IMR-90 (cell line): Measurements from ENCODE around the gene GAS6. TPM values are rescaled to one million over a fixed set of nuclear protein-coding genes. Genes with fewer than 3 reads are reported as not detected.
A peak's percentile ranks its signal among the peaks of the same experiment; 100 is the strongest.

Source experiments
- ATAC-seq: fragments of 200-7000 bp; cut with Tn5 transposase; 2 replicates; pipeline ENCODE4 v1.9.1; 2020; ENCODE audit warnings: low read depth, mild to moderate bottlenecking, moderate library complexity
- BruUV-seq: library from RNA; stranded (reverse); fragments of 400-500 nt; replicated peaks from 2 replicates; lab custom pipeline; 2021; lab: Mats Ljungman, UMichigan
- CTCF ChIA-PET: fragments of 300-600 bp; formaldehyde crosslinking; extraction: SDS; loops from one replicate; lab custom pipeline; 2021; ENCODE audit warnings: antibody characterized with exemption; lab: Yijun Ruan, JAX
- POLR2A ChIA-PET: fragments of 300-600 bp; sonication (Branson Sonifier 250); formaldehyde crosslinking; loops from one replicate; lab custom pipeline; 2022; ENCODE audit warnings: antibody characterized with exemption; ENCODE audit not compliant: unreplicated experiment; lab: Charles Lee
- DNase-seq: peaks from one replicate; pipeline ENCODE4 v3.0.0; 2013
- H2AFZ ChIP-seq: replicated peaks from 2 replicates; pipeline ENCODE3; 2013; ENCODE audit warnings: low read length, mild to moderate bottlenecking; ENCODE audit not compliant: poor library complexity
- H2AK5ac ChIP-seq: 2 replicates; pipeline ENCODE4 v1.6.1; 2013; ENCODE audit warnings: low read depth, low read length, inconsistent platforms
- H2AK9ac ChIP-seq: replicated peaks from 2 replicates; pipeline ENCODE3; 2013; ENCODE audit warnings: mild to moderate bottlenecking, low read depth, low read length, moderate library complexity; ENCODE audit not compliant: poor library complexity
- H2BK120ac ChIP-seq: 2 replicates; pipeline ENCODE4 v1.6.1; 2013; ENCODE audit warnings: low read depth, low read length, inconsistent platforms
- H2BK15ac ChIP-seq: 3 replicates; pipeline ENCODE4 v1.6.1; 2013; ENCODE audit warnings: low read depth, low read length, inconsistent platforms
- H2BK20ac ChIP-seq: 2 replicates; pipeline ENCODE4 v1.6.1; 2013; ENCODE audit warnings: low read depth, mild to moderate bottlenecking, inconsistent platforms, low read length, moderate library complexity
- H2BK5ac ChIP-seq: 2 replicates; pipeline ENCODE4 v1.6.1; 2013; ENCODE audit warnings: mild to moderate bottlenecking, low read depth, low read length, inconsistent platforms; ENCODE audit not compliant: poor library complexity, severe bottlenecking
- H3K14ac ChIP-seq: replicated peaks from 2 replicates; pipeline ENCODE4 v1.6.1; 2013; ENCODE audit warnings: low read depth, low read length, inconsistent platforms
- H3K18ac ChIP-seq: 2 replicates; pipeline ENCODE4 v1.6.1; 2013; ENCODE audit warnings: low read depth, low read length, control low read depth
- H3K23ac ChIP-seq: 2 replicates; pipeline ENCODE4 v1.6.1; 2013; ENCODE audit warnings: low read depth, low read length, inconsistent platforms
- H3K27ac ChIP-seq: 2 replicates; pipeline ENCODE4 v1.5.1; 2013; ENCODE audit warnings: mild to moderate bottlenecking, control low read depth, low read length; ENCODE audit not compliant: insufficient read depth
- H3K27me3 ChIP-seq: 2 replicates; pipeline ENCODE4 v1.6.1; 2013; ENCODE audit warnings: low read length; ENCODE audit not compliant: control insufficient read depth, insufficient read depth
- H3K36me3 ChIP-seq: 2 replicates; pipeline ENCODE4 v1.6.1; 2013; ENCODE audit warnings: low read length, mixed read lengths; ENCODE audit not compliant: control insufficient read depth, insufficient read depth
- H3K4ac ChIP-seq: 2 replicates; pipeline ENCODE4 v1.6.1; 2013; ENCODE audit warnings: low read depth, low read length, inconsistent platforms
- H3K4me1 ChIP-seq: 2 replicates; pipeline ENCODE4 v1.6.1; 2013; ENCODE audit warnings: low read length, mixed read lengths; ENCODE audit not compliant: control insufficient read depth, insufficient read depth
- H3K4me2 ChIP-seq: 2 replicates; pipeline ENCODE4 v1.6.1; 2013; ENCODE audit warnings: low read depth, mild to moderate bottlenecking, control low read depth, low read length, moderate library complexity
- H3K4me3 ChIP-seq: 2 replicates; pipeline ENCODE4 v1.5.1; 2013; ENCODE audit warnings: low read depth, mild to moderate bottlenecking, control low read depth, low read length, moderate library complexity; ENCODE audit not compliant: insufficient read depth
- H3K56ac ChIP-seq: 2 replicates; pipeline ENCODE4 v1.6.1; 2013; ENCODE audit warnings: low read length, inconsistent platforms; ENCODE audit not compliant: insufficient read depth; ENCODE audit errors: extremely low read depth
- H3K79me1 ChIP-seq, 2 experiments: 2 replicates each; pipeline ENCODE4 v1.6.1; 2013; ENCODE audit warnings: low read length in 2 of 2, inconsistent platforms in 1 of 2, low read depth in 1 of 2
- H3K9ac ChIP-seq: 2 replicates; pipeline ENCODE4 v1.6.1; 2013; ENCODE audit warnings: low read depth, low read length, control low read depth
- H3K9me1 ChIP-seq: 2 replicates; pipeline ENCODE4 v1.6.1; 2013; ENCODE audit warnings: low read length, inconsistent platforms; ENCODE audit not compliant: insufficient read depth
- H3K9me3 ChIP-seq: 2 replicates; pipeline ENCODE4 v1.6.1; 2013; ENCODE audit warnings: low read length; ENCODE audit not compliant: control insufficient read depth, insufficient read depth
- H4K20me1 ChIP-seq: 2 replicates; pipeline ENCODE4 v1.6.1; 2013; ENCODE audit warnings: low read length, inconsistent platforms; ENCODE audit not compliant: insufficient read depth
- H4K5ac ChIP-seq: 2 replicates; pipeline ENCODE4 v1.6.1; 2013; ENCODE audit warnings: mild to moderate bottlenecking, low read depth, low read length, control low read depth
- H4K8ac ChIP-seq, 2 experiments: 2 replicates each; pipeline ENCODE4 v1.6.1; 2013; ENCODE audit warnings: low read depth in 2 of 2, low read length in 2 of 2, control low read depth in 1 of 2, inconsistent platforms in 1 of 2
- H4K91ac ChIP-seq: 2 replicates; pipeline ENCODE4 v1.6.1; 2013; ENCODE audit warnings: low read depth, low read length, inconsistent platforms; ENCODE audit not compliant: insufficient read depth
- CEBPB ChIP-seq: IDR thresholded peaks from 2 replicates; pipeline ENCODE4 v1.6.1; 2012; ENCODE audit warnings: low read depth, low read length, improper control_type of control experiment
- CHD1 ChIP-seq: IDR thresholded peaks from 2 replicates; pipeline ENCODE4 v1.6.1; 2012; ENCODE audit warnings: low read depth, low read length, improper control_type of control experiment
- FOS ChIP-seq: fragments of 150-350 bp; IDR thresholded peaks from 2 replicates; pipeline ENCODE4 v1.6.1; 2016; ENCODE audit warnings: low read depth, low read length
- MAFK ChIP-seq: IDR thresholded peaks from 2 replicates; pipeline ENCODE4 v1.6.1; 2012; ENCODE audit warnings: low read depth, low read length, improper control_type of control experiment
- MAZ ChIP-seq: IDR thresholded peaks from 2 replicates; pipeline ENCODE4 v1.6.1; 2012; ENCODE audit warnings: low read depth, mild to moderate bottlenecking, low read length, improper control_type of control experiment, moderate library complexity, borderline replicate concordance
- MXI1 ChIP-seq: IDR thresholded peaks from 2 replicates; pipeline ENCODE4 v1.6.1; 2012; ENCODE audit warnings: low read depth, mild to moderate bottlenecking, low read length, moderate library complexity, borderline replicate concordance
- POLR2A ChIP-seq: IDR thresholded peaks from 2 replicates; pipeline ENCODE4 v1.6.1; 2012; ENCODE audit warnings: mild to moderate bottlenecking, low read depth, low read length
- RAD21 ChIP-seq: IDR thresholded peaks from 2 replicates; pipeline ENCODE4 v1.6.1; 2012; ENCODE audit warnings: low read length, improper control_type of control experiment
- RCOR1 ChIP-seq: IDR thresholded peaks from 2 replicates; pipeline ENCODE4 v1.6.1; 2012; ENCODE audit warnings: mild to moderate bottlenecking, low read length, improper control_type of control experiment; ENCODE audit not compliant: insufficient replicate concordance
- RFX5 ChIP-seq: IDR thresholded peaks from 2 replicates; pipeline ENCODE4 v1.8.0; 2012; ENCODE audit warnings: low read depth, mild to moderate bottlenecking, low read length, moderate library complexity
- WGBS, 2 experiments: methylation state at CpG; one replicate each; pipeline versions ENCODE4 v1.1.5 to v1.1.7; 2013; ENCODE audit warnings: missing lambda C conversion rate in 2 of 2; ENCODE audit not compliant: insufficient read length in 1 of 2; ENCODE audit errors: extremely low coverage in 2 of 2; 5-methylcytosine and 5-hydroxymethylcytosine counted together
- dilution Hi-C: fragments of 300-500 bp; cut with HindIII; formaldehyde crosslinking; loops from one replicate; pipeline ENCODE4 v1.14.3; 2018; ENCODE audit warnings: low sequenced_read_pairs; ENCODE audit not compliant: unreplicated experiment
- in situ Hi-C: fragments of 300-500 bp; cut with MboI; formaldehyde crosslinking; loops from 3 replicates; pipeline ENCODE4 v1.14.3; 2019; ENCODE audit warnings: low sequenced_read_pairs, inconsistent platforms, mixed read lengths
- intact Hi-C: fragments of 100-400 bp; cut with micrococcal nuclease; formaldehyde crosslinking; loops from 2 replicates; pipeline ENCODE4 v1.10.0; 2022
- polyA plus RNA-seq, 3 experiments: library from polyadenylated mRNA; depleted of rRNA; stranded (reverse); fragments of >200 nt; gene quantifications; 2 replicates each; pipeline ENCODE4 v1.2.3, GENCODE V29; 2012; ENCODE audit warnings: low replicate concordance in 1 of 3
- total RNA-seq: library from RNA; depleted of rRNA; stranded (reverse); fragments of >200 nt; gene quantifications from 2 replicates; pipeline ENCODE4 v1.2.3, GENCODE V29; 2012
- TF ChIP-seq, protein P1 (sequence below): fragments of 150-350 bp; IDR thresholded peaks from 2 replicates; pipeline ENCODE4 v1.6.1; 2016; ENCODE audit warnings: low read depth, mild to moderate bottlenecking, low read length, moderate library complexity, borderline replicate concordance
- TF ChIP-seq, protein P2 (sequence below): fragments of 150-350 bp; IDR thresholded peaks from 2 replicates; pipeline ENCODE4 v1.6.1; 2017; ENCODE audit warnings: mild to moderate bottlenecking, antibody characterized with exemption, low read length, low read depth

Gene GAS6
- total and polyA plus RNA-seq, 2 of the 4 experiments (the other 2 are of a cell fraction), result 220 to 823 TPM

DNA sequence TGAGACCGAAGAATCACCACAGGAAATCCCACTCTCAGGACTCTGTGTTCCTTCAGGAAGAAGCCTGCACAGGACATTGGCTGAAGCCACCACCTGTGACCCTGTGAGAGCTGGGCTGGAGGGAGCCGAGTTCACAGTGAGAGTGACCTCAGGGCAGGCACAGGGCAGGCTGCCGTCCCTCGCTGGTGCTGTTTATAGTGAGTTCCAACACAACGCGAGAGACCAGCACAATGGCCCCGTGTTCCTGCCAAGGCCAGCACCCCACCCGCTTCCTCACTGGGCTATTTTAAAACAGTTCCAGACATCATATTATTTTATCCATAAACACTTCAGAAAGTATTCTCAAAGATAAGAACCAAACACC is 18.4 kb upstream of the GAS6 start:
- H2AK5ac ChIP-seq, result no peak overlapping the region
- H3K79me1 ChIP-seq, result no peaks in the 10 kb centered on the region
- ChIA-PET POLR2A (no interaction called here), CTCF (no interaction called here)
- H3K36me3 ChIP-seq, result no peaks in the 10 kb centered on the region
- DNase-seq (no peak), ATAC-seq (no peak; the same call in 1 of the 2 replicates)
- no peaks in the 10 kb centered on the region for H3K9me3 ChIP-seq
- H3K9ac ChIP-seq, result no peak overlapping the region
- no TSS peak for BruUV-seq
- no CpG with 5 or more reads among the region's 8 CpGs for WGBS, 2 experiments
- H3K23ac ChIP-seq, result no peak overlapping the region
- H3K4me3 ChIP-seq, result no peak overlapping the region
- H3K14ac ChIP-seq, result no peak overlapping the region
- H3K4me1 ChIP-seq, result peaks cover 16% of the 10 kb centered on the region
- H3K4ac ChIP-seq, result 0 out of 2 replicates have a peak overlapping the region, but pooled peaks have one; percentile 12
- H2BK15ac ChIP-seq, result no peak overlapping the region
- peak overlapping the region; percentile 5; the same call in 1 of the 2 replicates for H4K5ac ChIP-seq
- no peak overlapping the region for H3K4me2 ChIP-seq
- in situ Hi-C loops, result no loop called here
- no peak overlapping the region for H2BK120ac ChIP-seq
- no peaks in the 10 kb centered on the region for H4K20me1 ChIP-seq
- no peak overlapping the region for H3K56ac ChIP-seq
- H4K91ac ChIP-seq, result no peak overlapping the region
- 0 out of 2 replicates have a peak overlapping the region, but pooled peaks have one; percentile 4 for H2BK20ac ChIP-seq
- H2BK5ac ChIP-seq, result no peak overlapping the region
- intact Hi-C loops, result no loop called here
- no peak overlapping the region for H3K27ac ChIP-seq
- peaks cover 3% of the 10 kb centered on the region; the same call in 1 of the 2 replicates for H3K9me1 ChIP-seq
- H3K18ac ChIP-seq, result no peak overlapping the region
- TF ChIP-seq CEBPB, result no peak
- TF ChIP-seq, protein P1, sequence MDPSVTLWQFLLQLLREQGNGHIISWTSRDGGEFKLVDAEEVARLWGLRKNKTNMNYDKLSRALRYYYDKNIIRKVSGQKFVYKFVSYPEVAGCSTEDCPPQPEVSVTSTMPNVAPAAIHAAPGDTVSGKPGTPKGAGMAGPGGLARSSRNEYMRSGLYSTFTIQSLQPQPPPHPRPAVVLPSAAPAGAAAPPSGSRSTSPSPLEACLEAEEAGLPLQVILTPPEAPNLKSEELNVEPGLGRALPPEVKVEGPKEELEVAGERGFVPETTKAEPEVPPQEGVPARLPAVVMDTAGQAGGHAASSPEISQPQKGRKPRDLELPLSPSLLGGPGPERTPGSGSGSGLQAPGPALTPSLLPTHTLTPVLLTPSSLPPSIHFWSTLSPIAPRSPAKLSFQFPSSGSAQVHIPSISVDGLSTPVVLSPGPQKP, result no peak
- TF ChIP-seq, protein P2, sequence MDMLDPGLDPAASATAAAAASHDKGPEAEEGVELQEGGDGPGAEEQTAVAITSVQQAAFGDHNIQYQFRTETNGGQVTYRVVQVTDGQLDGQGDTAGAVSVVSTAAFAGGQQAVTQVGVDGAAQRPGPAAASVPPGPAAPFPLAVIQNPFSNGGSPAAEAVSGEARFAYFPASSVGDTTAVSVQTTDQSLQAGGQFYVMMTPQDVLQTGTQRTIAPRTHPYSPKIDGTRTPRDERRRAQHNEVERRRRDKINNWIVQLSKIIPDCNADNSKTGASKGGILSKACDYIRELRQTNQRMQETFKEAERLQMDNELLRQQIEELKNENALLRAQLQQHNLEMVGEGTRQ, result no peak
- no peak for TF ChIP-seq RCOR1
- TF ChIP-seq MAFK, result no peak
- no peak for TF ChIP-seq FOS
- no peak for TF ChIP-seq RAD21
- no peak for TF ChIP-seq RFX5
- no peak for TF ChIP-seq MXI1
- no peak for TF ChIP-seq POLR2A
- TF ChIP-seq CHD1, result no peak
- TF ChIP-seq MAZ, result no peak
- H2AFZ ChIP-seq, result no peak overlapping the region
- no peak overlapping the region for H2AK9ac ChIP-seq
- H3K27me3 ChIP-seq, result no peaks in the 10 kb centered on the region
- no peak overlapping the region for H4K8ac ChIP-seq
- dilution Hi-C loops, result no loop called here
